Nephron progenitor cell (in vitro differentiated cells): ENCODE measurements around the gene EIF2B1.

Source experiments
- DNase-seq: peaks from one replicate; pipeline ENCODE4 v3.0.0; 2021
- H3K27ac Mint-ChIP-seq: 2 replicates; pipeline ENCODE4 v1.8.0; 2021; ENCODE audit warnings: mild to moderate bottlenecking, moderate library complexity, mixed read lengths
- H3K27me3 Mint-ChIP-seq: 2 replicates; pipeline ENCODE4 v1.8.0; 2021; ENCODE audit warnings: mild to moderate bottlenecking, low read depth, mixed read lengths; ENCODE audit not compliant: poor library complexity
- H3K36me3 Mint-ChIP-seq: 2 replicates; pipeline ENCODE4 v1.8.0; 2021; ENCODE audit warnings: low read depth, mixed read lengths
- H3K4me1 Mint-ChIP-seq: 2 replicates; pipeline ENCODE4 v1.8.0; 2021; ENCODE audit warnings: mixed read lengths
- H3K4me3 Mint-ChIP-seq: 2 replicates; pipeline ENCODE4 v1.8.0; 2021; ENCODE audit warnings: mild to moderate bottlenecking, moderate library complexity, mixed read lengths
- H3K9me3 Mint-ChIP-seq: 2 replicates; pipeline ENCODE4 v1.8.0; 2021; ENCODE audit warnings: mild to moderate bottlenecking, moderate library complexity, mixed read lengths
- CTCF ChIP-seq: fragments of 200-600 bp; sonication (generic); IDR thresholded peaks from 2 replicates; pipeline ENCODE4 v1.5.0; 2021; ENCODE audit warnings: antibody characterized with exemption

EIF2B1 gene

GRCh38 chr12:123573870-123574269, 59.6 kb downstream of the EIF2B1 start:
- peaks cover 7% of the 10 kb centered on the region for H3K27me3 Mint-ChIP-seq
- peaks cover 10% of the 10 kb centered on the region for H3K4me1 Mint-ChIP-seq
- H3K36me3 Mint-ChIP-seq, result peaks cover 31% of the 10 kb centered on the region
- H3K9me3 Mint-ChIP-seq, result peaks cover 7% of the 10 kb centered on the region
- H3K4me3 Mint-ChIP-seq, result no peak overlapping the region
- DNase-seq, result no peak
- H3K27ac Mint-ChIP-seq, result no peak overlapping the region
- TF ChIP-seq CTCF, result no peak

DNA sequence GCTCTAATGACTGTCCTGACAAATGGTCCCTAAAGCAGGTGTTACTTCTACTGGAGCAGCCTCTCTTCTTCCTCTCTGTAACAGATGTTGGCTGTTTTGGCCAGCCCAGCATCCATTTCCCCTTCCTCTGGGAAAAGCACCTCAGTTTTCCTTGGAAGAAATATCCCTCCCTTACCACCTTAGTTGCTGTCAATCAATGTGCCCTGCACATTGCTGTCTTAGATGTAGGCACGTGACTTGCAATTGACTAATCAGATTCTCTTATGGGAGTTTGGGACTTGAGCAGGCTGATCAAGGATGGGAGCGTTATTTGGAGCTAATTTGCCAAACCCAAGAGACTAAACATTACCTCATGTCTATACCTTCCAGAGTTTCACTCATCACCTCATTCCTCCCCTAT, 61.1 kb downstream of the EIF2B1 start:
- Mint-ChIP-seq H3K27me3 (peaks cover 7% of the 10 kb centered on the region), H3K36me3 (peaks cover 22% of the 10 kb centered on the region), H3K9me3 (peaks cover 7% of the 10 kb centered on the region), H3K4me3 (no peak overlapping the region), H3K27ac (peak overlapping the region; percentile 50), H3K4me1 (peaks cover 10% of the 10 kb centered on the region)
- no peak for TF ChIP-seq CTCF
- DNase-seq, result no peak

GRCh38 chr12:123571343-123571813, 62.1 kb downstream of the EIF2B1 start:
- H3K4me1 Mint-ChIP-seq, result peaks cover 10% of the 10 kb centered on the region
- no peak for TF ChIP-seq CTCF
- peaks cover 12% of the 10 kb centered on the region for H3K36me3 Mint-ChIP-seq
- H3K27me3 Mint-ChIP-seq, result peaks cover 7% of the 10 kb centered on the region
- DNase-seq, result no peak
- peak overlapping the region; percentile 87 for H3K27ac Mint-ChIP-seq
- no peak overlapping the region for H3K4me3 Mint-ChIP-seq
- peaks cover 7% of the 10 kb centered on the region for H3K9me3 Mint-ChIP-seq
